ENCODE measurements around the gene L3MBTL1. TPM values are rescaled to one million over a fixed set of nuclear protein-coding genes. Genes with fewer than 3 reads are reported as not detected.

L3MBTL1 gene
- total and polyA plus RNA-seq, 2 donors from 2014 or later: 4.8 to 16.2 TPM

DNA sequence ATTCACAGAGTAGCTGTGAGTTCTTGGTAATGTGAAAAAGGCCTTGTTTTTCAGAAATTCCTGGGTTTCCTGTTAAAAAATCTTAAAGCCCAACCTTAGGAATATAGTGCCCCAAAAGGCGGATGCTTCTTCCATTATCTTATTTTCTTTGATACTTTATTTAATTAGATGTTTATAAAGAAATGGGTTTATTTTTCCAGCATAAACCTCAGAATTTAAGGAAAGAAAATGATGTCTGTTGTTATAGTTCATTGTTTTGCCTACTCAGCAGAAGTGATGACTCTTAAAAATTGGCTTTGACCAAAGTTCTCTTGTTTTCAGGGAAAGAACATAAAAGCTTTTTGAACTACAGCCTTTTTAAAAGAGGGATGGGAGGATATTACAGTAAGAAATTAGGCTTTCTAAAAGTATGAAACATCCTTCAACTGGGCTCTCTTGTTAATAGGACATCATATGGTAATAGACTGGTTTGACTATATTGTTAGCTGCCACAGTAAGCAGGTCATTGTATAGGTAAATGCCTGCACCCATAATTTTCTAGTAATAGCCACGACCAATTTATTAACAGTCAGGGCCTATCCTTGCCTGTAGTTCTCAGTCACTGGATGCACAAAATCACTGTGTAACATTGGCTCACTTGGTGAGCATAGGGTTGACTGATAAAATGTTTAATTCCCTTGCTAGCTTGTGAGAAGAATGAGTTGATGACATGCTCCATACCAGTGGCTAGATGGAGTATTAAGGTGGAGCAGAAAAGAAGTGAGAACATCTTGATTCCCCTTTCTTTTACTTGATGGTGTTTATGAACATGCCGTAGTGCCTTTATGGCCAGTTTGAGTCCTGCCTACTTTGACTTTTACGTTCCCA lies 44.6 kb upstream of the L3MBTL1 start:
- peaks cover 14 to 62% (median 36%) of the 10 kb centered on the region in 3 donors for H3K36me3 ChIP-seq (ENCODE audit: control insufficient read depth in 2 of 3, insufficient read depth in 3 of 3, low read length in 3 of 3)
- DNase-seq (no peak), FAIRE-seq (no peak)
- H3K9me3 ChIP-seq (ENCODE audit: control insufficient read depth in 2 of 3, insufficient read depth in 1 of 3, low read length in 3 of 3): no peaks in the 10 kb centered on the region
- no peak overlapping the region for H3K4me3 ChIP-seq (ENCODE audit: low read length in 3 of 3)
- intact Hi-C loops (cut with DNase I): no loop called here
- peaks cover 0 to 11% (median 8%) of the 10 kb centered on the region in 3 donors for H3K4me1 ChIP-seq (ENCODE audit: control insufficient read depth in 2 of 3, insufficient read depth in 2 of 3, low read depth in 1 of 3, low read length in 3 of 3)
- no peak for TF ChIP-seq CTCF (IDR thresholded peaks at IDR 0.05; ENCODE audit: borderline replicate concordance, extremely low read depth, insufficient read depth)
- no peaks in the 10 kb centered on the region for H3K27me3 ChIP-seq (ENCODE audit: control insufficient read depth, insufficient read depth, low read length)
- no peak overlapping the region for H3K27ac ChIP-seq (ENCODE audit: low read depth in 2 of 2, low read length in 2 of 2)
- no peak overlapping the region for H3K9ac ChIP-seq (ENCODE audit: low read length in 3 of 3)

- H3K36me3 ChIP-seq (ENCODE audit: control insufficient read depth in 2 of 3, insufficient read depth in 3 of 3, low read length in 3 of 3): peaks cover 14 to 62% (median 36%) of the 10 kb centered on the region in 3 donors
- intact Hi-C loops (cut with DNase I): no loop called here
- FAIRE-seq: no peak
- H3K9me3 ChIP-seq (ENCODE audit: control insufficient read depth in 2 of 3, insufficient read depth in 1 of 3, low read length in 3 of 3): no peaks in the 10 kb centered on the region
- peaks cover 0 to 11% (median 8%) of the 10 kb centered on the region in 3 donors for H3K4me1 ChIP-seq (ENCODE audit: control insufficient read depth in 2 of 3, insufficient read depth in 2 of 3, low read depth in 1 of 3, low read length in 3 of 3)
- no peak for DNase-seq
- no peak overlapping the region for H3K4me3 ChIP-seq (ENCODE audit: low read length in 3 of 3)
- H3K27ac ChIP-seq (ENCODE audit: low read depth in 2 of 2, low read length in 2 of 2): no peak overlapping the region
- H3K9ac ChIP-seq (ENCODE audit: low read length in 3 of 3): no peak overlapping the region
- H3K27me3 ChIP-seq (ENCODE audit: control insufficient read depth, insufficient read depth, low read length): no peaks in the 10 kb centered on the region
- TF ChIP-seq CTCF (IDR thresholded peaks at IDR 0.05; ENCODE audit: borderline replicate concordance, extremely low read depth, insufficient read depth): no peak
Measured at GRCh38 chr20:43463527-43464218, 43.8 kb upstream of the L3MBTL1 start.

GRCh38 chr20:43464219-43464790 lies 43.2 kb upstream of the L3MBTL1 start:
- DNase-seq: no peak
- no peak for TF ChIP-seq CTCF (IDR thresholded peaks at IDR 0.05; ENCODE audit: borderline replicate concordance, extremely low read depth, insufficient read depth)
- no peak for FAIRE-seq
- peaks cover 11 to 58% (median 33%) of the 10 kb centered on the region in 3 donors for H3K36me3 ChIP-seq (ENCODE audit: control insufficient read depth in 2 of 3, insufficient read depth in 3 of 3, low read length in 3 of 3)
- no peaks in the 10 kb centered on the region for H3K27me3 ChIP-seq (ENCODE audit: control insufficient read depth, insufficient read depth, low read length)
- peaks cover 0 to 6% (median 3%) of the 10 kb centered on the region in 3 donors for H3K4me1 ChIP-seq (ENCODE audit: control insufficient read depth in 2 of 3, insufficient read depth in 2 of 3, low read depth in 1 of 3, low read length in 3 of 3)
- H3K4me3 ChIP-seq (ENCODE audit: low read length in 3 of 3): no peak overlapping the region
- intact Hi-C loops (cut with DNase I): no loop called here
- H3K9ac ChIP-seq (ENCODE audit: low read length in 3 of 3): no peak overlapping the region
- no peak overlapping the region for H3K27ac ChIP-seq (ENCODE audit: low read depth in 2 of 2, low read length in 2 of 2)
- H3K9me3 ChIP-seq (ENCODE audit: control insufficient read depth in 2 of 3, insufficient read depth in 1 of 3, low read length in 3 of 3): no peaks in the 10 kb centered on the region

Data from kidney (tissue), 14 donors.